Measurements from ENCODE around the gene VPS35L.

Gene VPS35L

DNA sequence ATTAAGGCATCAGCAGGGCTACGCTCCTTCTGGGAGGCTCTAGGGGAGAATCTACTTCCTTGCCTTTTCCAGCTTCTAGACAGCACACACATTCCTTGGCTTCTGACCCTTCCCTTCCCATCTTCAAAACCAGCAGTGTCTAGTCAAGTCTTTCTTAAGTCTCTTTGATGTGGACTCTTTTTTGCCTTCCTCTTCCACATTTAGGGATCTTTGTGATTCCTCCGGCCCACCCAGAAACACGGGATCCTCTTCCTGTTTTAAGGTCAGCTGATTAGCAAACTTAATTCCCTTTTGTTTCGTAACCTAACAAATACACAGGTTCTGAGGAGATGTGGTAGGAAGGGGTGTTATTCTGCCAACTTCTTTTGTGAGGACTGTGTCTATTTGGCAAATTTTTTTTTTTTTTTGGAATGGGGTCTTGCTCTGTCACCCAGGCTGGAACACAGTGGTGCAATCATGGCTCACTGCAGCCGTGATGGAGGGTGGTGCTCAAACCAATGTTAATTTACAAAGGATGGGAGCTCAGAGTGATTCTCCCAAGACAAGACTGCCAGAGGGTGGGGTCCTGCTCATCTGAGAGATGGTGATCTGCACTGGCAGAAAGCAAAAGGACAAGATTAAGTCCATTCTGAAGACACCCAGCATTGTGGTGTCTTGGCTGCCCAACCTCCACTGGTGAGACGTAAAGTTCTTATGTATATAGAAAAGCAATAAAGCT, 147.8 kb downstream of the VPS35L start:
- no peak for DNase-seq (ENCODE audit: low spot score)
- TF ChIP-seq, protein P1, sequence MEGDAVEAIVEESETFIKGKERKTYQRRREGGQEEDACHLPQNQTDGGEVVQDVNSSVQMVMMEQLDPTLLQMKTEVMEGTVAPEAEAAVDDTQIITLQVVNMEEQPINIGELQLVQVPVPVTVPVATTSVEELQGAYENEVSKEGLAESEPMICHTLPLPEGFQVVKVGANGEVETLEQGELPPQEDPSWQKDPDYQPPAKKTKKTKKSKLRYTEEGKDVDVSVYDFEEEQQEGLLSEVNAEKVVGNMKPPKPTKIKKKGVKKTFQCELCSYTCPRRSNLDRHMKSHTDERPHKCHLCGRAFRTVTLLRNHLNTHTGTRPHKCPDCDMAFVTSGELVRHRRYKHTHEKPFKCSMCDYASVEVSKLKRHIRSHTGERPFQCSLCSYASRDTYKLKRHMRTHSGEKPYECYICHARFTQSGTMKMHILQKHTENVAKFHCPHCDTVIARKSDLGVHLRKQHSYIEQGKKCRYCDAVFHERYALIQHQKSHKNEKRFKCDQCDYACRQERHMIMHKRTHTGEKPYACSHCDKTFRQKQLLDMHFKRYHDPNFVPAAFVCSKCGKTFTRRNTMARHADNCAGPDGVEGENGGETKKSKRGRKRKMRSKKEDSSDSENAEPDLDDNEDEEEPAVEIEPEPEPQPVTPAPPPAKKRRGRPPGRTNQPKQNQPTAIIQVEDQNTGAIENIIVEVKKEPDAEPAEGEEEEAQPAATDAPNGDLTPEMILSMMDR (IDR thresholded peaks at IDR 0.05; ENCODE audit: extremely low read depth, missing control alignments), result no peak

DNA sequence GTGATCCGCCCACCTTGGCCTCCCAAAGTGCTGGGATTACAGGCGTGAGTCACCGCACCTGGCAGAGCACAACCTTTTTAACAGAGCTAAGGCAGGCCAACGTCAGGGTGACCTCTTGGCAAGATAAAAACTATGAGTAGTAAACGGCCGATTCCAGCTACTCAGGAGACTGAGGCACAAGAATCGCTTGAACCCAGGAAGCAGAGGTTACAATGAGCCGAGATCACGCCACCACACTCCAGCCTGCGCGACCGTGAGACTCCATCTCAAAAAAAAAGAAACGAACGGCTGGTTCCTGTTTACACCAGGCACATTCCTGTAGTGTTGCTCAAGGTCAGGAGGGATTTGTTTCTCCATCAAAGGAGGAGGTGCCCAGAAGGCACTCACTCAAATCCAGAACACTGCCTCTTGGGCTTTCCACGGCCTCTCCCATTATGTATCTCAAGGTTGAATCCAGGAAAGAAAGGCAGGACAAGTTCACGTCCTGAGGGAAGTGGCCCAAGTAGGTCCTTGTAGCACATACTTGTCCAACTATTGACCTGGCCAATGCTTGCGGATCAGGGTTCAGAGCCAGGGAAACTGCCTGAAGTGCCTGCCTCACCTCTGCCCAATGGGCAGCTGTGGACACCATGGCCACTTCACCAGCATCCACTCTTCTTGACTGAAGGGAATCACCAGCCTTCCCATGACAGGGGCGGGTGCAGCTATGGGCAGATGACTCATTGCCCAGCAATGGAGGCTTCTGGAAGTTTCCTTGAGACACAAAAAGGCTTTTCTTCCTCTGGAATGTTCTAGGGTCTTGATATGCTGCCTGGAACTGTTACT, 149.0 kb downstream of the VPS35L start:
- TF ChIP-seq, protein P1 (IDR thresholded peaks at IDR 0.05; ENCODE audit: extremely low read depth, missing control alignments), result no peak
- no peak for DNase-seq (ENCODE audit: low spot score)

DNA sequence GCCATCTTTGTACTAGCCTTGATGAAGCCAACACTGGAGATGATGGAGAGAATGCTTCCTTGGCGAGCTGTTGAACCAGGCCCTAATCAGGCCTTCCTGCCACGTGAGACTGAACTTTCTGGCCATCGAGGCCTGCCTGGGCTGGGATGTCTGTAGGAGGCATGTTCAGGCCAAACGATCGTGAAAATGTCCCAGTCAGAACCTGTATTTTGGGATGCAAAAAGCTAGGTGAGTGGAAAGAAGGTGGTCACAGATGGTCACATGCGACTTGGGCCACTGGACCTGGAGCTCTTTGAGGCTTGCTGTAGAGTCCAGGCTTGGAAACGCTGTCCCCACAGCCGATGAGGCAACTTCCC, 149.6 kb downstream of the VPS35L start:
- DNase-seq (ENCODE audit: low spot score), result no peak
- TF ChIP-seq, protein P1 (IDR thresholded peaks at IDR 0.05; ENCODE audit: extremely low read depth, missing control alignments), result no peak

DNA sequence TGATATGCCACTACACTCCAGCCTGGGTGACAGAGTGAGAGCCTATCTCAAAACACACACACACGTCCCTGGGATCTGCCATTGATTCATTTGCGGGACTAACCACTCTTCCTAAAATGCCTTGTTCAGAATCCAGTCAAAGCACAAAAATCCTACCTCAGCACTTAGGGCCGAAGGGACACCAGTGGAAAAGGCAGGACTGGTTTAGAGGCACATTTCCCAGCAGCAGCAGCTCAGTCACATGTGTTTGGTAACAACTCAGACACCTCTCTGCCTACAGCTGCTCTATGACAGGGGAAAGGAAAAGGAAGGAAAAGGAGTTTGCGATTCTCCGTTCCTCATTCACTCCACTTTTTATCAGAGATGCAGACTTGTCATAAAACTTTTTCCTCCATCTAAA, 150.3 kb downstream of the VPS35L start:
- DNase-seq (ENCODE audit: low spot score), result no peak
- TF ChIP-seq, protein P1 (IDR thresholded peaks at IDR 0.05; ENCODE audit: extremely low read depth, missing control alignments), result no peak

DNA sequence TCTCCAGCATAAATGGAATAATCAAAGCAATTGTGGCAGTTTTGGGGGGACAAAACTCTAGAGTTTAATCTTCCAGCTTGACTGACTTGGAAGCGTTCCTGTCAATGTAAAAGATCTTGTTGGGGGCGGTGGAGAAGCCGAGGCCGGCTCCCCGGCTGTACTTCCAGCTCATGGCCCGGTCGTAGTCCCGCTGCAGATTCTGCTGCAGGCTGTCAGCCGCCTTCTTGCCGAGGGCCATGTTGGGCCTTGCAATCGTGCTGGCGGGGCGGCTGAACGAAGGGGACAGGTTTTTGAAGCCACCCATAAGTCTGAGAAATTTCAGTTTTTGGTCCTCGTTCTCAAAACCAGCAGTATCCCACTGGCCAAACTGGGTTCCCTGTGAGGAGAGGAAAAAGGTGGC, 151.3 kb downstream of the VPS35L start:
- no peak for DNase-seq (ENCODE audit: low spot score)
- TF ChIP-seq, protein P1 (IDR thresholded peaks at IDR 0.05; ENCODE audit: extremely low read depth, missing control alignments), result no peak

DNA sequence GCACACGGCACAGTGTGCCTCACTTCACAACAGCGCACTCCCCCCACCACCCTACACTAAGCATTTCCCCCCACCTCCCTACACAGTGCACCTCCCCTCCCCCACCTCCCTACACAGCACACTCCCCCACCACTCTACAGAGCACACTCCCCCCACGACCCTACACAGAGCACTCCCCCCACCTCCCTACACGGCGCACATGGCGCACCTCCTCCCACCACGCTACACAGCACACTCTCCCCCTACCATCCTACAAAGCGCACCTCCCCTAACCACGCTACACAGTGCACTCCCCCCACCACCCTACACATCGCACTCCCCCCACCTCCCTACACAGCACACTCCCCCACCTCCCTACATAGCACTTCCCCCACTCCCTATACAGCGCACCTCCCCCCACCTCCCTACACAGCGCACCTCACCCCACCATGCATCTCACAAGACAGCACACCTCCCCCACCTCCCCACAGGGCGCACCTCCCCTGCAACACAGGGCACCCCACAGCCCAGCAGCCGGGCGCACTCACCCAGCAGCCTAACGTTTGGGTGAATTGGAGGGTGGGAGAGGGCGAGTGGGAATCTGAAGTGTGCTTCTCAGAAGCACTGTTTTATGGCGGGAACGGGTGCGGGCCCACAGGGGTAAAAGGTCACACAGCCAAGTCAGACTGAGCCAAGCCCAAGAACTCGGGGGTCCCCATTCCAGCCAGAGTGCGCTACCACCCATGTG, 152.2 kb downstream of the VPS35L start:
- TF ChIP-seq, protein P1 (IDR thresholded peaks at IDR 0.05; ENCODE audit: extremely low read depth, missing control alignments), result no peak
- DNase-seq (ENCODE audit: low spot score), result no peak

Measured in GM20000 (cell line).